ENCODE measurements around the gene SLC6A6. TPM values are rescaled to one million over a fixed set of nuclear protein-coding genes. Genes with fewer than 3 reads are reported as not detected.

SLC6A6 gene
- 10 to 100 TPM in 1 of 3 donors, 1 to 10 TPM in 2; 1.5 to 11.7 (median 3.8) TPM for polyA plus RNA-seq

GRCh38 chr3:14402304-14402811 lies at the start of gene SLC6A6:
SLC6A6 (plus strand) TSS chr3:14402606; CDS start chr3:14443635, 41,029 bp downstream.
- WGBS, 3 donors: 0 to 1% (median 0%) methylated on average over 44 to 59 of the region's 59 CpGs

GRCh38 chr3:14353502-14353901 lies 48.9 kb upstream of the SLC6A6 start:
- 74 to 81% (median 78%) methylated on average over 1 of the region's 1 CpG for WGBS, 3 donors

More at GRCh38 chr3:14402304-14402811, at the start of gene SLC6A6:
- H3K27ac ChIP-seq (ENCODE audit: low read depth, low read length): no peak within 1 kb of the TSS

DNA sequence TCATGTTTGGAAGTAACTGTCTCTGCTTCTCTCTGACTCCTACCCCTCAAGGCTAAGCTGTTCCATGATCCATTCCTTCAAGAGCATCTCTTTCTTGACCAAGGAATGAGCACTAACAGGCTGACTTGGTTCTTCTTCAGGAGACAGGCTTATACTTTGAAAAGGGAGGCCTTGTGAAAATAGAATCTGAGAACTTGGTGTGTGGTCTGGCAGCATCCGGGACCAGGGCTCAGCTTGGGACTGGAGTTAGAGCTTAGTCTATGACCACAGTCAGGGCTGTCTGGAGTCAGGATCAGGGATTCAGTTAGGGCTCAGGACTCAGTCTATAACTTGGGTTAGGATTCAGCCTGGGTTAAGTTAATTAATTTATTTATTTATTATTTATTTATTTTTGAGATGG lies 44.9 kb upstream of the SLC6A6 start:
- WGBS, 3 donors: 72 to 91% (median 75%) methylated on average over 1 of the region's 1 CpG

More at GRCh38 chr3:14353502-14353901, 48.9 kb upstream of the SLC6A6 start:
- no peak overlapping the region for H3K27ac ChIP-seq (ENCODE audit: low read depth, low read length)

GRCh38 chr3:14358426-14359211 lies 43.8 kb upstream of the SLC6A6 start:
- WGBS, 3 donors: 49 to 60% (median 56%) methylated on average over 26 of the region's 26 CpGs
- no peak overlapping the region for H3K27ac ChIP-seq (ENCODE audit: low read depth, low read length)

More for the DNA sequence above, 44.9 kb upstream of the SLC6A6 start:
- no peak overlapping the region for H3K27ac ChIP-seq (ENCODE audit: low read depth, low read length)

- WGBS, 3 donors: 86 to 92% (median 90%) methylated on average over 3 of the region's 3 CpGs
- no peak overlapping the region for H3K27ac ChIP-seq (ENCODE audit: low read depth, low read length)
Measured at GRCh38 chr3:14359348-14359747, 43.1 kb upstream of the SLC6A6 start.

DNA sequence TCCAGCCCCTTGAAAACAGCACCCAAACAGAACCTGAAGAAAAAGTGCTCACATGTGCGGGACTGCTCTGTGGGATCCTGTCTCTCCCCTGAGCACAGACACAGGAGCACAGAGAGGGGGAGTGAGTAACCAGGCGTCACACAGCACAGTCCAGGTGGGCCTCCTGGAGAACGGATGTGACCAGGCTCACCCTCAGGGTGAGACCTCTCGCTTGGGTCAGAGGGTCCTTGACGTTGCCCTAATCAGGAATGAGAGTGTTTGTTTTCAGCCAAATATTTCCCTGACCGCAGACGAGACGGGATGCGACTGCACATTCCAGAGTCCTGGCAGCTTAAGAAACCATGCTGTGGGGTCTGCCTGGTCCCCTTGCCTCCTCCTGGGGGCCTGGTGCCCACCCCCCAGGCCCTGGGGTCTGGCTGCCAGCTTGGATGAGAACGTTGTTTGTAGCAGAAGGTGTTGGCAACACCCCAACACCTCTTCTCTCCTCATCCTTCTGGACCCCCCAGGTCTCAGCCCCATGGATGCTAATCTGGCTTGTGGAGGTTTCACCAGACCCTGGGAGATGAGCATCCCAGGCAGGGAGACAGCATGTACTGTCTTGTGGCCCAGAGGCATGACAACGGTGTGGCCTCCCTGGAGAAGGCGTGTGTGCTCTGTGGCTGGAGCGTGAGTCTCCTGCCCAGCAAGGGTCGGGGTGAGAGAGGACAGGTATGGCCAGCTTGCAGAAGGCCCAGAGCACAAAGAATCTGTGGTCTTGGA lies 42.1 kb upstream of the SLC6A6 start:
- WGBS, 3 donors: 77 to 84% (median 81%) methylated on average over 14 of the region's 14 CpGs

GRCh38 chr3:14361068-14361677 lies 41.2 kb upstream of the SLC6A6 start:
- no peak overlapping the region for H3K27ac ChIP-seq (ENCODE audit: low read depth, low read length)
- 81 to 92% (median 91%) methylated on average over 8 of the region's 8 CpGs for WGBS, 3 donors

More for the DNA sequence above, 42.1 kb upstream of the SLC6A6 start:
- no peak overlapping the region for H3K27ac ChIP-seq (ENCODE audit: low read depth, low read length)

- H3K27ac ChIP-seq (ENCODE audit: low read depth, low read length): no peak overlapping the region
- 77 to 94% (median 92%) methylated on average over 3 of the region's 3 CpGs for WGBS, 3 donors
Measured at GRCh38 chr3:14362890-14363289, 39.5 kb upstream of the SLC6A6 start.

- no peak overlapping the region for H3K27ac ChIP-seq (ENCODE audit: low read depth, low read length)
- WGBS, 3 donors: 80 to 91% (median 89%) methylated on average over 3 of the region's 3 CpGs
Measured at GRCh38 chr3:14363379-14363778, 39.0 kb upstream of the SLC6A6 start.

DNA sequence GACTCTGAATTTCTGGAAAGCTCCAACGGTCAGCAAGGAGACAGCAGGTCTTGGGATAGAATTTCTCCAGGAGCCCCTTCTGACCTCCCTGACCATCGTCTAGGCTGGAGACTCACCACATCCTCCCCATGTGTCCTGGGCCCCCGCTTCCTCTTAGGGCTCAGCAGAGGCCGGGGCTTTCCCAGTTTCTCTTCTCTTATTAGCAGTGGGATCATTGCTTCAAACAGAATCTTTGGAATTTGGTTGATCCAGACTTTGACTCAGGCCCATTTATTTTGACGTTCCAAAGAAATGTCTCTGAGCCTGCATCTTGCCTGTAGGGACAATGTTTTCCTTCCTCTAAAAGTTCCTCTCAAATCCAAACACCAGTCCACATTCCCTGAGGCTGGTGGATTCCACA lies 38.4 kb upstream of the SLC6A6 start:
- WGBS, 3 donors: 34 to 64% (median 40%) methylated on average over 5 of the region's 5 CpGs
- H3K27ac ChIP-seq (ENCODE audit: low read depth, low read length): no peak overlapping the region

- 69 to 91% (median 90%) methylated on average over 8 of the region's 8 CpGs for WGBS, 3 donors
- H3K27ac ChIP-seq (ENCODE audit: low read depth, low read length): no peak overlapping the region
Measured at GRCh38 chr3:14364580-14365292, 37.7 kb upstream of the SLC6A6 start.

DNA sequence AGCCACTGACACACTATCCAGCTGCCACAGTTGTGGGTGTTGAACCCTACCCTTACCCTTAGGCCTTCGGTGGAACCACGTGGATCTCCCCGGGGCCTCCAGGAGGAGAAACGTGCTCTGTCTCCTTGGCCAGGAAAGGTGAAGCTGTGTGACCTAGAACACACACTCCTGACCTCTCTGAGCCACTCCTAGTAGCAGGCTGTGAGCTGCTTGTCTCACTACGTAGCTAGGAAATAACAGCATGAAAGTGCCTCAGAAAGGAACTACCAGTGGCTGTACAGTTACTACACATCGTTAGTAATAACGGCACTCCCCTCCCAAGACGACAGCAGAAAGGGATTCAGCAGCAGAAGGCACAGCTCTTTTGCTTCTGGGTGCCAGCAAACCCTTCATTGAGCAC lies 36.2 kb upstream of the SLC6A6 start:
- H3K27ac ChIP-seq (ENCODE audit: low read depth, low read length): no peak overlapping the region
- WGBS, 3 donors: 70 to 87% (median 83%) methylated on average over 8 of the region's 8 CpGs

DNA sequence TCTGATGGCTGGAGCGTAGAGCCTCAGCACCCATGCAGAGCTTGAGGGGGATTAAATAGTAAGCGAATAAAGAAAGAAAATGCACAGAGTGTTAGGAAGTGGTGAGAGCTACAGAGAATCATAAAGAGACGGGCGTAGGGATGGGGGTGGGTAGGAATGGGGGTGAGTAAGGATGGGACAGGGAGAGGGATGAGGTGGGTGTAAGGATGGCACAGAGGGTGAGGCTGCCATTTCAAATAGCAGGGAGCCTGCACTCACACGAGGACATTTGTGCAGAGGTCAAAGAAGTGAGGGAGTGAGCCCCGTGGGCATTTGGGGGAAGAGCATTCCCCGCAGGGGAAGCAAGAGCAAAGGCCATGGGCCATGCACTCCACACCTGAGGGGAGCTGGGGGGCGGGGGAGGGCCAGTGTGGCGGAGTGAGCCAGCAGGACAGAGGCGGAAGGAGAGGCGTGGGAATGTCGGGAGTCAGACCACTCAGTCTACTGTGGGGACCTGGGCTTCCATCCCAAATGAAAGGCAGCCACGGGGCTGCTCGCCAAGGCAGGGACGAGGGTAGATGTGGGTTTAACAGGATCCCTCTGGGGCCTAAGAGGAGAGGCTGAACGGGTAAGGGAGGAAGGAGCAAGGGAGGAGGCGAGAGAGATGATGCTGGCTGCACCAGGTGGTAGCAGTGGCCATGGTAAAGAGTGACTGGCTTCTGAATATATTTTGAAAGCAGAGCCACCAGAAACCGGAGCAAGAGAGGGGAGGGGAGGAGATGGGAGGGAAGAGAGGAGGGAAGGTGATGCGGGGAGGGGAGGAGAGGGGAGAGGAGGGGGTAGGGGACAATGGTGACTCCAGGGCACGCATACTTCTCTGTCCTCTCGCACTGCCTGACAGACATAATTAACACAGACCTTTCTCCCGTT lies 35.2 kb upstream of the SLC6A6 start:
- WGBS, 3 donors: 52 to 71% (median 62%) methylated on average over 21 to 22 of the region's 22 CpGs
- H3K27ac ChIP-seq (ENCODE audit: low read depth, low read length): no peak overlapping the region

DNA sequence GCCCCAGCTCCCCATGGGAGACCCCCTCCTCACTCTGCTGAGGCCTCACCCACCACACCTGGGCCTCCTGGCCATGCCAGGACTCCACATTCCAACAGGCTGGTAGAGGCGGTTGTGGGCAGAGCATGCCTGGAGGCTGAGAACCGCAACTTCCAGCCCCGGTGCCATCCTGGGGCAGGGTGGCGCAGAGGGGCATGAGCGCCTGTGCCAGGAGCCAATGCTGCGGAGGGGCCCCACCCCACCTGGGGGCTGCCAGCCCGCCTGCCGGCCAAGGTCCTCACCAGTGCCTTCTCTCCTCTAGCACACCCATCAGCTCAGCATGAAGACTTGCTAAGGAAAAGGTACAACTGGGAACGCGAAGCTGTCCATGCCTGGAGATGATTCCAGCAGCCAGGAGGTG lies 34.3 kb upstream of the SLC6A6 start:
- 85 to 96% (median 92%) methylated on average over 10 of the region's 10 CpGs for WGBS, 3 donors
- H3K27ac ChIP-seq (ENCODE audit: low read depth, low read length): no peak overlapping the region

- H3K27ac ChIP-seq (ENCODE audit: low read depth, low read length): no peak overlapping the region
- WGBS, 3 donors: 80 to 84% (median 82%) methylated on average over 2 of the region's 2 CpGs
Measured at GRCh38 chr3:14368885-14369284, 33.5 kb upstream of the SLC6A6 start.

DNA sequence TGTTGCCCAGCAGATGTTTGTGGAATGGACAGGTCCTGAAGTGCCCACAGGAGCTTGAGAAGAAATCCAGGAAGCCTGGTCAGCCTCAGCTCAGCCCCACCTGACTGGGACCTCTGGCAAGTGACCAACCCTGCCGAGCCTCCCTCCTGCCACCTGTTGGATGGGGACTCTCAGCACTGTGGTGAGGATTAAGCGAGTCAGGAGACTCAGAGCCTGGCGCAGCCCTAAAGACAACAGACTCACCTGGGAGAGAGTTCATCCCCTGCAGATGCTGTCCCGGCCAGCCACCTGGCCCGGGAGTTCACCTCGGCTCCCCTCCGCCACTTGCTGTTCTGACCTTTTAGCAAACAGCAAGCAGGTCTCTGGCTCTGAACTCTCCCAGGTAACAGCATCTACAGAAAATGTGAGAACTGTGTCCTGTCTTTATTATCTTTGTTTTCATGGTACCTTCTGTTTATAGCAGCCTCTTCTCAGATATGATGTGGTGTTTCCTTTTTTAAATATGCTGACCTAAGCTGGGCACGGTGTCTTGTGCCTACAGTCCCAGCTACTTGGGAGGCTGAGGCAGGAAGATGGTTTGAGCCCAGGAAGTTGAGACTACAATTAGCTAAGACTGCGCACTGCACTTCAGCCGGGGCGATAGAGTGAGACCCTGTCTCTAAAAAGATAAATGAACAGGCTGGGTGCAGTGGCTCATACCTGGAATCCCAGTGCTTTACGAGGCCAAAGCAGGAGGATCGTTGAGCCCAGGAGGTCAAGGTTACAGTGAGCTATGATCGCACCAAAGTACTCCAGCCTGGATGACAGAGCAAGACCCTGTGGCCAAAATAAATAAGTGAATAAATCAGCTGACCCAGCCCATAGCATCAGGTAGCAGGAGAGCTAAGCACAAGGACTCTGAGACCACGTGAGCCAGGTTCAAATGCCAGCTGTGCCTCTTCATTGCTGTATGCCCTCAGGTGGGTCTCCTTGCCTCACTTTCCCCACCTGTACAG lies 32.4 kb upstream of the SLC6A6 start:
- no peak overlapping the region for H3K27ac ChIP-seq (ENCODE audit: low read depth, low read length)
- WGBS, 3 donors: 41 to 75% (median 72%) methylated on average over 15 of the region's 15 CpGs
